ACC112 (cell line): ENCODE measurements around the gene PRKCE.

Experiments used
- H2AFZ ChIP-seq: fragments of 200-600 bp; sonication (generic); one replicate; pipeline ENCODE4 v1.6.0; 2017; ENCODE audit warnings: antibody characterized with exemption, low read length; ENCODE audit not compliant: unreplicated experiment
- H3K27ac ChIP-seq: fragments of 200-600 bp; sonication (generic); 2 replicates; pipeline ENCODE4 v1.5.1; 2014; ENCODE audit warnings: low read depth, mild to moderate bottlenecking, antibody characterized with exemption, low read length, moderate library complexity
- H3K27me3 ChIP-seq: fragments of 200-600 bp; sonication (generic); 2 replicates; pipeline ENCODE4 v1.6.1; 2014; ENCODE audit warnings: mild to moderate bottlenecking, antibody characterized with exemption, low read length, moderate library complexity, mixed read lengths; ENCODE audit not compliant: insufficient read depth
- H3K36me3 ChIP-seq: fragments of 200-600 bp; sonication (generic); 2 replicates; pipeline ENCODE4 v1.6.1; 2016; ENCODE audit warnings: mild to moderate bottlenecking, antibody characterized with exemption, low read length, moderate library complexity, mixed read lengths; ENCODE audit not compliant: insufficient read depth
- H3K4me1 ChIP-seq: fragments of 200-600 bp; sonication (generic); one replicate; pipeline ENCODE4 v1.6.1; 2016; ENCODE audit warnings: low read length, mixed read lengths; ENCODE audit not compliant: insufficient read depth, unreplicated experiment, control insufficient read depth
- H3K4me3 ChIP-seq: fragments of 200-600 bp; sonication (generic); 2 replicates; pipeline ENCODE4 v1.5.1; 2014; ENCODE audit warnings: mild to moderate bottlenecking, low read depth, low read length
- H3K79me2 ChIP-seq: fragments of 200-600 bp; sonication (generic); one replicate; pipeline ENCODE4 v1.6.0; 2016; ENCODE audit warnings: low read length; ENCODE audit not compliant: control insufficient read depth, unreplicated experiment, insufficient read depth

The PRKCE gene

GRCh38 chr2:45836740-45837139, 185.3 kb downstream of the PRKCE start:
- H3K27ac ChIP-seq, result no peak overlapping the region
- no peaks in the 10 kb centered on the region for H3K4me1 ChIP-seq

DNA sequence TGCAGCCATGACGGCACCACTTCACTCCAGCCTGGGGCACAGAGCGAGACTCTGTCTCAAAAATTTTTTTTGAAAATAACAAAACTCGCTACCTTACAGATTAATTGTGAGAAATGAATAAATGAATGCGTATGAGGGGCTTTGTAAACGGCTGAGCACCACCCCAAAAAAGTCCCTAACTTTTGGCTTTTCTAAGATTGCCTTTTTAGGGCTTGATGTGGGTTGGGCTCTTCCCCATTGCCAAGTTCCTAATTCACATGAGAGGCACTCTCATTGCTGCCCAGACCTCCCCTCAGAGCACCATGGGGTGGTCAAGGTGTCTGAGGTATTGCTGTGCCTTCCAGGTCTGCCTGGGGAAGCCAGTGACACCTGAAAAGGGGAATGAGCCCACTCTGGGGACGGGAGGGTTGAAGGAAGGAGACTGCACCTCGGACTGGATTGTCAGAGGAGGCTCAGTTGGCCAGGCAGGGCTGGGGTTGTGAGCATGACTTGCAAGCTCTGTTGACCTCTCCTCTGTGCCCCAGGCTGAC, 186.4 kb downstream of the PRKCE start:
- Histone ChIP-seq H3K27me3 (no peaks in the 10 kb centered on the region), H3K27ac (no peak overlapping the region), H3K79me2 (no peaks in the 10 kb centered on the region), H2AFZ (no peak overlapping the region), H3K4me1 (no peaks in the 10 kb centered on the region), H3K36me3 (no peaks in the 10 kb centered on the region), H3K4me3 (no peak overlapping the region)

More at GRCh38 chr2:45836740-45837139, 185.3 kb downstream of the PRKCE start:
- Histone ChIP-seq H2AFZ (no peak overlapping the region), H3K79me2 (no peaks in the 10 kb centered on the region), H3K36me3 (no peaks in the 10 kb centered on the region), H3K27me3 (no peaks in the 10 kb centered on the region), H3K4me3 (no peak overlapping the region)

DNA sequence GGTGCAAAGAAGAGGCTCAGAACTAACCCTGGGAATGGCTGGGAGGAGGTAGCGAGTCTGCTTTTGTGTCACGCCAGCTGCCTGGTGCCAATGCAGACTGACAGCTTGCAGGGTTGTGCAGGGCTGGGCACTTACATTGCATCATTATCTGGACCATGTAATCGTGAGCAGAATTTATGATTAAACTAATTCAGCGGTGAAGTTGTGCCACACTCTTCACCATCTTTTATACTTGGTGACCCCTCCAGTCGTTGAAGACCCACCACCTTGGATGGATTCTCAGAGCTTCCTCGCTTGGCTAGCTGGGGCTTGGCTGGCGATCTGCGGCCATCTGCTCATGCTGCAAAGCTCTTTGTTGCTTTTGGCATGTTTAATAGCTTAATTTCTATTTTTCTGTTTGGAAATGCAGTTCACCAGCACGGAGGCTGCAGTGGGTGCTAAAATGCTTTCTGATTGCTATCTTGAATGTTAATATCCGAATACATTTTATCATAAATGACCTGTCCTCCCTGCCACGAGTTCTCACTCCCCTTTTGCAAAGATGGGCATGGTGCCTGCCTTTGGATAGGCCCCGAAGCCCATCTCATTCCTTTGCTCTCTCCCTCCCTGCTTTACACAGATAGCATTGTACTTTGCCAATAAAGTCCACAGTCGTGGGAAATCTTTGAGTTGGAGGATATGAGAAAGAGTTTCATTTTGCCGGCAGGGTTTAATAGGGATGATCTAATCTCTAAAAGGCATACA, 188.2 kb downstream of the PRKCE start:
- Histone ChIP-seq H3K4me1 (no peaks in the 10 kb centered on the region), H3K36me3 (no peaks in the 10 kb centered on the region), H3K27ac (no peak overlapping the region), H3K27me3 (no peaks in the 10 kb centered on the region), H3K4me3 (no peak overlapping the region), H2AFZ (no peak overlapping the region), H3K79me2 (no peaks in the 10 kb centered on the region)

GRCh38 chr2:45840481-45840880, 189.0 kb downstream of the PRKCE start:
- H3K36me3 ChIP-seq, result no peaks in the 10 kb centered on the region
- no peaks in the 10 kb centered on the region for H3K27me3 ChIP-seq
- H3K79me2 ChIP-seq, result no peaks in the 10 kb centered on the region
- H3K4me3 ChIP-seq, result no peak overlapping the region
- H3K27ac ChIP-seq, result no peak overlapping the region
- H3K4me1 ChIP-seq, result no peaks in the 10 kb centered on the region
- no peak overlapping the region for H2AFZ ChIP-seq

DNA sequence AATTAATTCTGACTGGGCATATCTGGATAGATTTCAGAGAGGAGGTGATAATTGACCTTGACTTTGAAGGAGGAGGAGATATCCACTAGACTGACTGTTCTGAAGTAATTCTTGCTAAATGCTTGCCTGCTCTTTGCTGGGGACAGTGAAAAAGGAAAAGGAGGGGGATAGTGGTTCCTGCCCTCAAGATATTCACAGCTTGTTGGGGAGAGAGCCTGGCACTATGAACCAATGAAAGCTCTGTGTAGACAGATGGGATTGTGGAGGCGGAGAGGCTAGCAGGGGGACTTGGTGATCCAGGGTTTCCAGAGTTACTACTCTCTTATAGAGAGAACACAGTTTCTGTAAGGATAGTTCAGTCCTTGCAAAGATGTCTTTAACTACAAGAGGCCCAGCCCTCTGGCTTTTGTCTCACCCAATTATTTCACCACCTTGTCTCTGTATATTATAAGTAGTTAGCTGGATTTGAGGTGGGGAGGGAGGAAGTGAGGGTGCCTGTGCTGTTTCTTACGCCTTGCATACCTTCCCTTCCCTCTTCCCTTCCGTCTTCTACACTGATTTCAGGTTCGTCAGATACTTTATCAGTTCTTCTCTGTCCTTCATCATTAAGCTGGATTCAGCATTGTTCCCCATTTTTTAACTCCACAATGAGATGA, 190.4 kb downstream of the PRKCE start:
- Histone ChIP-seq H3K4me1 (no peaks in the 10 kb centered on the region), H3K79me2 (no peaks in the 10 kb centered on the region), H3K27ac (no peak overlapping the region), H3K36me3 (no peaks in the 10 kb centered on the region), H3K27me3 (no peaks in the 10 kb centered on the region), H3K4me3 (no peak overlapping the region), H2AFZ (no peak overlapping the region)

GRCh38 chr2:45843136-45843535, 191.7 kb downstream of the PRKCE start:
- no peaks in the 10 kb centered on the region for H3K4me1 ChIP-seq
- H3K4me3 ChIP-seq, result no peak overlapping the region
- no peaks in the 10 kb centered on the region for H3K36me3 ChIP-seq
- H2AFZ ChIP-seq, result no peak overlapping the region
- H3K27ac ChIP-seq, result no peak overlapping the region
- no peaks in the 10 kb centered on the region for H3K27me3 ChIP-seq
- no peaks in the 10 kb centered on the region for H3K79me2 ChIP-seq

DNA sequence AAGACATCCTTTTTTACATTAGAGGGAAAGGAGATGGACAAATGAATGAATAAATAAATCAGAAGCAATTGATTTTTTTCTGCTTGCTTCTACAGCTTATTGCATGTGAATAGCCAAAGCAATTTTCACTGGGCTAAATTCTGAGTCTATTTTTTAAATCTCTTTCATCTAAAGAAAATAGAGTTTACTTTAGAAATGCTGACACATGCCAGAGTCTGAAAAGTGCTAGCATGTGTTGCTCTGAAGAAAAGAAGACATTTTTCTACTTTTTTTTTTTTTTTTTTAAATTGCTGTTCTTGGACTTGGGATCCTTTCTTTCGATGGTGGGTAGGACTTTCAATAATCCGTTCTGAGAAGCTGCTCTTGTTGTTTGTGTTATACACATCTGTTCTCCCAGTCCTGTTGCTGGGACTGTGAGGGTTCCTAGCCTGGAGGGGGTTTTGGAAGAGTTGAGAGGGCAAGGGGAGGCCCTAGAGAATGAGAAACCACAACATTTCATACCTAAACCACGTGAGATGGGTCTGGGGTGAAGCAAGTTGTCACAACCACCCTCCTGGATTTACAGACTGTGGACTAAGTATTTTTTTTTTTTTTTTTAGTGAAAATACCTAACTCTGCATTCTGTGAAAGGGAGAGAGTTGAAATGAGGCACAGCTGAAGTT, 193.5 kb downstream of the PRKCE start:
- Histone ChIP-seq H2AFZ (no peak overlapping the region), H3K27ac (no peak overlapping the region), H3K36me3 (no peaks in the 10 kb centered on the region), H3K79me2 (no peaks in the 10 kb centered on the region), H3K27me3 (no peaks in the 10 kb centered on the region), H3K4me3 (no peak overlapping the region), H3K4me1 (peaks cover 5% of the 10 kb centered on the region)

DNA sequence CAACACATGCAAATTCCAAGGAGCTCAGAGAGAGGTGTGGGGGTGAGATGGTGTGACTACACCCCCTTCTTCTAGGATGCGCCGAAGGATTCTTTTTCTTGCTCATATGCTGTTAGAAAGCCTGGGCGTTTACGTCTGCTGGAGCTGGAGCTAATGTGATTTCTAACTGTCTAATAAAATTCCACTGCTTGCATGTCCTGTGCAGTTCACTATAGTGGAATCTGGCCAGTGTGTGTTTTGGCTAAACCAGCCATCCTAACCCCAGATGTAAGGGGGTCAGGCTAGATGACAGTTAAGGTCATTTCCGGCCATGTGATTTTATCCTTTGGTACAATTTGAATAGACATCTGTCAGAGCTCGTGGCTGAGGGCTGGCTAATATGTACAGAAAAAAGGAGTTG, 194.1 kb downstream of the PRKCE start:
- H3K4me1 ChIP-seq, result peaks cover 8% of the 10 kb centered on the region
- H3K79me2 ChIP-seq, result no peaks in the 10 kb centered on the region
- H2AFZ ChIP-seq, result no peak overlapping the region
- no peaks in the 10 kb centered on the region for H3K36me3 ChIP-seq
- no peak overlapping the region for H3K4me3 ChIP-seq
- no peak overlapping the region for H3K27ac ChIP-seq
- no peaks in the 10 kb centered on the region for H3K27me3 ChIP-seq

GRCh38 chr2:45849491-45850283, 198.2 kb downstream of the PRKCE start:
- H3K27ac ChIP-seq, result no peak overlapping the region; the same call in 1 of the 2 replicates
- H3K4me3 ChIP-seq, result no peak overlapping the region
- peaks cover 19% of the 10 kb centered on the region for H3K4me1 ChIP-seq
- H3K27me3 ChIP-seq, result no peaks in the 10 kb centered on the region
- H2AFZ ChIP-seq, result no peak overlapping the region
- no peaks in the 10 kb centered on the region for H3K36me3 ChIP-seq
- H3K79me2 ChIP-seq, result no peaks in the 10 kb centered on the region

DNA sequence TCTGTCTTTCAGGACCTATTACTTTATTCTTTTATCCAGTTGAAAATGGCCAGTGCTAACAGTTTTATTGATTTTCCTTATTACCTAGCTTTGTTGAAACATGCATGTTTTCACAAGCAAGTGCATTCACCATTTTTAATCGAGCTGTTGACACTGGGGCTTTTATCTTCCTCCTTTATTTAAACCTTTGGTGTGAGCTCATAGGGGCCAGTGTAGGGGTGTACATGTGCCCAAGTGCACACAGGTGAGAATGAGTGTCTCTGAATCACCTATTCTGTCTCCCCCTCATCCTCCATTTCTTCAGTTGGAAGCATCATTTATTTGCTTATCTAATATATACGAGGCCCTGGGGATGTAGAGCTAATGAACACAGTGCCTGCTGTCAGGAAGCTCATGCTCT, 199.1 kb downstream of the PRKCE start:
- no peaks in the 10 kb centered on the region for H3K27me3 ChIP-seq
- H2AFZ ChIP-seq, result no peak overlapping the region
- peaks cover 21% of the 10 kb centered on the region for H3K4me1 ChIP-seq
- no peak overlapping the region for H3K4me3 ChIP-seq
- no peaks in the 10 kb centered on the region for H3K36me3 ChIP-seq
- H3K27ac ChIP-seq, result no peak overlapping the region
- H3K79me2 ChIP-seq, result no peaks in the 10 kb centered on the region
